HCT116 (cell line): Measurements from ENCODE around the gene HEATR5A. TPM values are rescaled to one million over a fixed set of nuclear protein-coding genes. Genes with fewer than 3 reads are reported as not detected.

Experiments
- ATAC-seq: fragments of 200-7000 bp; cut with Tn5 transposase; 2 replicates; pipeline ENCODE4 v1.9.1; 2020; ENCODE audit warnings: mild to moderate bottlenecking, moderate library complexity
- BruUV-seq: library from RNA; stranded (reverse); fragments of 400-500 nt; replicated peaks from 2 replicates; lab custom pipeline; 2021; lab: Mats Ljungman, UMichigan
- CTCF ChIA-PET: fragments of 300-600 bp; sonication (Branson Sonifier 250); formaldehyde crosslinking; loops from one replicate; lab custom pipeline; 2021; ENCODE audit warnings: antibody characterized with exemption; lab: Charles Lee
- POLR2A ChIA-PET: fragments of 300-600, 350-600 bp; sonication (Branson Sonifier 250); formaldehyde crosslinking; loops from one replicate; lab custom pipeline; 2021; ENCODE audit warnings: antibody characterized with exemption; lab: Charles Lee
- RAD21 ChIA-PET, 2 experiments: fragments of 300-600 bp; sonication (Branson Sonifier 250); formaldehyde crosslinking; loops; one replicate each; lab custom pipeline; 2023; ENCODE audit warnings: low total read pairs in 2 of 2; ENCODE audit not compliant: uncharacterized antibody in 2 of 2, unreplicated experiment in 2 of 2, low non-redundant PET in 1 of 2; lab: Charles Lee
- DNase-seq: peaks from one replicate; pipeline ENCODE4 v3.0.0-alpha.2; 2010; ENCODE audit warnings: low read depth, low spot score
- H2AFZ ChIP-seq: fragments of 200-600 bp; shearing (Covaris generic), sonication (generic); 2 replicates; pipeline ENCODE4 v1.6.1; 2017; ENCODE audit warnings: low read depth, mixed run types, mixed read lengths, antibody characterized with exemption, low read length; ENCODE audit not compliant: poor library complexity, severe bottlenecking
- H3K27ac ChIP-seq: 2 replicates; pipeline ENCODE4 v1.5.1; 2012; ENCODE audit warnings: low read depth, low read length
- H3K27me3 ChIP-seq: fragments of 200-600 bp; sonication (generic); 2 replicates; pipeline ENCODE4 v1.6.1; 2016; ENCODE audit warnings: mixed run types, low read length, mixed read lengths; ENCODE audit not compliant: insufficient read depth
- H3K36me3 ChIP-seq, 2 experiments: fragments of 200-500 bp in 1 of 2; fragments of 200-600 bp in 1 of 2; sonication (Bioruptor generic) in 1 of 2; sonication (generic) in 1 of 2; 2 replicates each; pipeline versions ENCODE4 v1.5.1 to v1.6.1; 2014 to 2016; ENCODE audit warnings: low read length in 2 of 2, inconsistent platforms in 1 of 2, mixed read lengths in 1 of 2, mixed run types in 1 of 2; ENCODE audit not compliant: insufficient read depth in 2 of 2, control insufficient read depth in 1 of 2
- H3K4me1 ChIP-seq, 2 experiments: fragments of 200-600 bp in 1 of 2; sonication (generic) in 1 of 2; 2 replicates each; pipeline versions ENCODE4 v1.5.1 to v1.6.1; 2012 to 2017; ENCODE audit warnings: low read length in 2 of 2, inconsistent platforms in 1 of 2, mild to moderate bottlenecking in 1 of 2, mixed read lengths in 1 of 2, mixed run types in 1 of 2, moderate library complexity in 1 of 2; ENCODE audit not compliant: insufficient read depth in 2 of 2, control insufficient read depth in 1 of 2
- H3K4me2 ChIP-seq: fragments of 200-600 bp; sonication (generic); 2 replicates; pipeline ENCODE4 v1.6.1; 2017; ENCODE audit warnings: mixed run types, low read length, mixed read lengths
- H3K4me3 ChIP-seq, 2 experiments: fragments of 200-600 bp in 1 of 2; sonication (generic) in 1 of 2; replicated peaks in 1 of 2; 2 replicates each; pipeline ENCODE4 v1.5.1; 2011 to 2016; ENCODE audit warnings: low read length in 2 of 2, control low read depth in 1 of 2, low read depth in 1 of 2, mild to moderate bottlenecking in 1 of 2, mixed read lengths in 1 of 2, mixed run types in 1 of 2
- H3K79me2 ChIP-seq: fragments of 200-600 bp; sonication (generic); 2 replicates; pipeline ENCODE4 v1.6.1; 2017; ENCODE audit warnings: mild to moderate bottlenecking, mixed run types, low read length, moderate library complexity, mixed read lengths; ENCODE audit not compliant: insufficient read depth
- H3K9ac ChIP-seq: fragments of 200-600 bp; sonication (generic); 2 replicates; pipeline ENCODE4 v1.6.1; 2016; ENCODE audit warnings: low read length, mixed read lengths
- H3K9me2 ChIP-seq: fragments of 200-600 bp; sonication (generic), shearing (Covaris generic); 2 replicates; pipeline ENCODE4 v1.6.1; 2017; ENCODE audit warnings: mixed run types, mild to moderate bottlenecking, moderate library complexity; ENCODE audit not compliant: insufficient read depth
- H3K9me3 ChIP-seq, 2 experiments: fragments of 200-500 bp in 1 of 2; fragments of 200-600 bp in 1 of 2; sonication (Bioruptor generic) in 1 of 2; sonication (generic) in 1 of 2; 2 replicates each; pipeline ENCODE4 v1.6.1; 2014 to 2017; ENCODE audit warnings: low read length in 2 of 2, mixed read lengths in 2 of 2, inconsistent platforms in 1 of 2, low read depth in 1 of 2, mild to moderate bottlenecking in 1 of 2, mixed run types in 1 of 2, moderate library complexity in 1 of 2; ENCODE audit not compliant: control insufficient read depth in 1 of 2, insufficient read depth in 1 of 2
- H4K20me1 ChIP-seq: fragments of 200-600 bp; sonication (generic), shearing (Covaris generic); 2 replicates; pipeline ENCODE4 v1.6.1; 2017; ENCODE audit warnings: mixed run types, mild to moderate bottlenecking, moderate library complexity; ENCODE audit not compliant: insufficient read depth
- CBX3 ChIP-seq: IDR thresholded peaks from 2 replicates; pipeline ENCODE4 v1.6.1; 2012; ENCODE audit warnings: low read depth
- CTCF ChIP-seq, 3 experiments: fragments of 200-600 bp in 1 of 3; sonication (generic) in 1 of 3; IDR thresholded peaks in 2 of 3; conservative IDR thresholded peaks in 1 of 3; 2 replicates each; pipeline ENCODE4 v1.5.1; 2012 to 2017; ENCODE audit warnings: low read depth in 2 of 3, low read length in 2 of 3, antibody characterized with exemption in 1 of 3, borderline replicate concordance in 1 of 3, control low read depth in 1 of 3, mild to moderate bottlenecking in 1 of 3, mixed read lengths in 1 of 3, mixed run types in 1 of 3, moderate library complexity in 1 of 3; ENCODE audit not compliant: insufficient read depth in 1 of 3
- EGR1 ChIP-seq: IDR thresholded peaks from 2 replicates; pipeline ENCODE4 v1.6.1; 2012; ENCODE audit warnings: low read depth
- EZH2phosphoT487 ChIP-seq: fragments of 200-600 bp; IDR thresholded peaks from 2 replicates; pipeline ENCODE4 v1.6.1; 2018; ENCODE audit warnings: antibody characterized with exemption, borderline replicate concordance
- POLR2AphosphoS5 ChIP-seq: IDR thresholded peaks from 2 replicates; pipeline ENCODE4 v1.6.1; 2011; ENCODE audit warnings: mild to moderate bottlenecking, low read depth, low read length, moderate library complexity
- RAD21 ChIP-seq: IDR thresholded peaks from 2 replicates; pipeline ENCODE4 v1.6.1; 2012; ENCODE audit warnings: low read depth, mild to moderate bottlenecking
- TCF7L2 ChIP-seq: IDR thresholded peaks from 2 replicates; pipeline ENCODE4 v1.7.0; 2011; ENCODE audit warnings: borderline replicate concordance, inconsistent platforms; ENCODE audit not compliant: insufficient read depth, insufficient read length; ENCODE audit errors: extremely low read depth
- YY1 ChIP-seq: IDR thresholded peaks from 2 replicates; pipeline ENCODE4 v1.6.1; 2011; ENCODE audit warnings: low read length, low read depth, moderate library complexity, mild to moderate bottlenecking; ENCODE audit not compliant: insufficient replicate concordance; ENCODE audit errors: extremely low read depth
- ZNF274 ChIP-seq: fragments of 200-500 bp; sonication (Bioruptor generic); IDR thresholded peaks from 2 replicates; pipeline ENCODE4 v1.6.1; 2014; ENCODE audit warnings: mild to moderate bottlenecking, low read depth, low read length, inconsistent platforms
- intact Hi-C: fragments of 100-400 bp; cut with micrococcal nuclease; formaldehyde crosslinking; loops from 2 replicates; pipeline ENCODE4 v1.10.0; 2022
- total RNA-seq: library from RNA; stranded (reverse); gene quantifications from one replicate; pipeline ENCODE4 v1.2.1, GENCODE V29; 2021; ENCODE audit not compliant: unreplicated experiment
- TF ChIP-seq, protein P1 (sequence below): IDR thresholded peaks from 2 replicates; pipeline ENCODE4 v1.6.1; 2011; ENCODE audit warnings: mild to moderate bottlenecking, low read length, moderate library complexity; ENCODE audit not compliant: insufficient replicate concordance; ENCODE audit errors: extremely low read depth
- TF ChIP-seq, protein P2 (sequence below): IDR thresholded peaks from 2 replicates; pipeline ENCODE4 v1.6.1; 2012

HEATR5A gene
- total RNA-seq, 1 experiment from 2014 or later = 20.9 TPM

GRCh38 chr14:31283578-31284252, 136.6 kb downstream of the HEATR5A start:
- ChIA-PET POLR2A (no interaction called here), CTCF (no interaction called here), RAD21 (no interaction called here)
- no peaks in the 10 kb centered on the region; a peak in 1 of 4 replicates for H3K9me3 ChIP-seq
- no peaks in the 10 kb centered on the region for H4K20me1 ChIP-seq
- no peak overlapping the region for H3K4me3 ChIP-seq
- ATAC-seq (no peak), DNase-seq (no peak)
- H2AFZ ChIP-seq = no peak overlapping the region
- no peak for TF ChIP-seq RAD21
- TF ChIP-seq EZH2phosphoT487 = no peak
- no peak for TF ChIP-seq EGR1
- no peak for TF ChIP-seq ZNF274
- TF ChIP-seq CTCF (IDR thresholded peaks at IDR 0.05 in 2 of 3, conservative IDR thresholded peaks at IDR 0.05 in 1 of 3; ENCODE audit: borderline replicate concordance in 1 of 3, insufficient read depth in 1 of 3, low read depth in 2 of 3, low read length in 2 of 3) = no peak
- TF ChIP-seq, protein P1, sequence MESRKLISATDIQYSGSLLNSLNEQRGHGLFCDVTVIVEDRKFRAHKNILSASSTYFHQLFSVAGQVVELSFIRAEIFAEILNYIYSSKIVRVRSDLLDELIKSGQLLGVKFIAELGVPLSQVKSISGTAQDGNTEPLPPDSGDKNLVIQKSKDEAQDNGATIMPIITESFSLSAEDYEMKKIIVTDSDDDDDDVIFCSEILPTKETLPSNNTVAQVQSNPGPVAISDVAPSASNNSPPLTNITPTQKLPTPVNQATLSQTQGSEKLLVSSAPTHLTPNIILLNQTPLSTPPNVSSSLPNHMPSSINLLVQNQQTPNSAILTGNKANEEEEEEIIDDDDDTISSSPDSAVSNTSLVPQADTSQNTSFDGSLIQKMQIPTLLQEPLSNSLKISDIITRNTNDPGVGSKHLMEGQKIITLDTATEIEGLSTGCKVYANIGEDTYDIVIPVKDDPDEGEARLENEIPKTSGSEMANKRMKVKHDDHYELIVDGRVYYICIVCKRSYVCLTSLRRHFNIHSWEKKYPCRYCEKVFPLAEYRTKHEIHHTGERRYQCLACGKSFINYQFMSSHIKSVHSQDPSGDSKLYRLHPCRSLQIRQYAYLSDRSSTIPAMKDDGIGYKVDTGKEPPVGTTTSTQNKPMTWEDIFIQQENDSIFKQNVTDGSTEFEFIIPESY = no peak
- TF ChIP-seq POLR2AphosphoS5 = no peak
- TF ChIP-seq, protein P2, sequence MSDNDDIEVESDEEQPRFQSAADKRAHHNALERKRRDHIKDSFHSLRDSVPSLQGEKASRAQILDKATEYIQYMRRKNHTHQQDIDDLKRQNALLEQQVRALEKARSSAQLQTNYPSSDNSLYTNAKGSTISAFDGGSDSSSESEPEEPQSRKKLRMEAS = no peak
- no peak for TF ChIP-seq TCF7L2
- no peak for TF ChIP-seq CBX3
- no peak for TF ChIP-seq YY1
- intact Hi-C loops = no loop called here
- no TSS peak for BruUV-seq
- H3K9ac ChIP-seq = no peak overlapping the region
- no peak overlapping the region for H3K4me2 ChIP-seq
- no peaks in the 10 kb centered on the region for H3K27me3 ChIP-seq
- H3K9me2 ChIP-seq = no peaks in the 10 kb centered on the region
- H3K27ac ChIP-seq = no peak overlapping the region
- H3K79me2 ChIP-seq = no peaks in the 10 kb centered on the region
- no peaks in the 10 kb centered on the region for H3K36me3 ChIP-seq
- no peaks in the 10 kb centered on the region for H3K4me1 ChIP-seq
